GM12891 (cell line): ENCODE data around the gene OSTN.
A peak's percentile ranks its signal among the peaks of the same experiment; 100 is the strongest.
"Not testable (repeated sequence)": the region's sequence is repeated elsewhere in the genome, so short reads cannot be mapped to it uniquely, and the experiment has no call there.

Experiments
- DNase-seq: peaks from one replicate; pipeline ENCODE4 v3.0.0; 2011; ENCODE audit warnings: low spot score; ENCODE audit not compliant: insufficient read length
- FAIRE-seq: peaks from 2 replicates; lab custom pipeline; 2011; peaks lifted over from hg19 to GRCh38; lab: Jason Lieb, UNC
- PAX5 ChIP-seq: IDR thresholded peaks from 2 replicates; pipeline ENCODE4 v1.6.1; 2011; ENCODE audit warnings: low read length, moderate library complexity, mild to moderate bottlenecking; ENCODE audit not compliant: insufficient read depth, severe bottlenecking
- POLR2A ChIP-seq: IDR thresholded peaks from 2 replicates; pipeline ENCODE4 v1.6.1; 2011; ENCODE audit warnings: low read depth, low read length, control low read depth
- POLR2AphosphoS5 ChIP-seq: IDR thresholded peaks from 2 replicates; pipeline ENCODE4 v1.6.1; 2011; ENCODE audit warnings: low read depth, low read length, control low read depth
- POU2F2 ChIP-seq: IDR thresholded peaks from 2 replicates; pipeline ENCODE4 v1.6.1; 2011; ENCODE audit warnings: low read depth, mild to moderate bottlenecking, control low read depth, low read length, moderate library complexity
- SPI1 ChIP-seq: IDR thresholded peaks from 2 replicates; pipeline ENCODE4 v1.6.1; 2011; ENCODE audit warnings: low read depth, low read length, control low read depth
- TAF1 ChIP-seq: IDR thresholded peaks from 2 replicates; pipeline ENCODE4 v1.6.1; 2011; ENCODE audit warnings: low read depth, low read length, control low read depth

Gene OSTN

DNA sequence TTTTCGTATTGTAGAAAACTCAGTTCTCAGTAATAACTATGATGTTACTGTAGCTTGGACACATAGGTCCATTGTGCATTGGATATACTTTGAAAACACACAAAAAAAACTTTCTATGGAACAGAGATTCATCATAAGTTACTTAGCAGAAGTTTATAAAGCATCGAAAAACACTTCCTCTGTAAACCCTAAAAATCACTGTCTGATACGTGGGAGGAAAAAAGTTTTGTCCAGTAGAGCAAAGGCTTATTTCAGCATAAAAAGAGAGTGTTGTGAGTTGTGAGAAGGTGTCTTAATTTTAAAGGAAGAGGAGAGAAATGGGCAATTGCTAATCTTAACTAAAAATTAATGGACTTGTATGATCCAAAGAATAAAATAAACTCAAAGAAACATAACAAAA, 64.8 kb downstream of the OSTN start:
- TF ChIP-seq SPI1 (0 out of 2 replicates have a peak, but pooled peaks have one; percentile 22), PAX5 (no peak)
- FAIRE-seq (peak; percentile 16), DNase-seq (no peak)

DNA sequence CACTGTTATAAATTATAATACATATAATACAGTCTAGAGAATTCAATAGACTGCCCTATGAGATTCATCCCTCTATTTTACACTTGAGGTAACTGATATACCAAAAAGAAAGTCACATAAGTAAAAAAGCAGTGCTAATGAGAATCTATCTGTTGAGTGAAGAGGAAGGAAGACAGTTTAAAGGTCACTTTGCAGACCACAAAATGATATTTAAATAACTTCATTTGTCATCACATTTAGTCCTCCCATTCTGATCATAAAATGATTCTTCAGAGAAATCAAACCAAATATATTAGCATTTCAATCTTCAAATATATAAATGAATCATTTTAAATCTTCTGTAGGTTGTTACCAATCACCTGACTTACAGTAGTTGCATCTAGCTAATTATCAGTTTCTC, 69.7 kb downstream of the OSTN start:
- FAIRE-seq (no peak), DNase-seq (no peak)
- TF ChIP-seq TAF1 (no peak), POU2F2 (no peak), POLR2AphosphoS5 (no peak), POLR2A (no peak), PAX5 (no peak), SPI1 (no peak)

DNA sequence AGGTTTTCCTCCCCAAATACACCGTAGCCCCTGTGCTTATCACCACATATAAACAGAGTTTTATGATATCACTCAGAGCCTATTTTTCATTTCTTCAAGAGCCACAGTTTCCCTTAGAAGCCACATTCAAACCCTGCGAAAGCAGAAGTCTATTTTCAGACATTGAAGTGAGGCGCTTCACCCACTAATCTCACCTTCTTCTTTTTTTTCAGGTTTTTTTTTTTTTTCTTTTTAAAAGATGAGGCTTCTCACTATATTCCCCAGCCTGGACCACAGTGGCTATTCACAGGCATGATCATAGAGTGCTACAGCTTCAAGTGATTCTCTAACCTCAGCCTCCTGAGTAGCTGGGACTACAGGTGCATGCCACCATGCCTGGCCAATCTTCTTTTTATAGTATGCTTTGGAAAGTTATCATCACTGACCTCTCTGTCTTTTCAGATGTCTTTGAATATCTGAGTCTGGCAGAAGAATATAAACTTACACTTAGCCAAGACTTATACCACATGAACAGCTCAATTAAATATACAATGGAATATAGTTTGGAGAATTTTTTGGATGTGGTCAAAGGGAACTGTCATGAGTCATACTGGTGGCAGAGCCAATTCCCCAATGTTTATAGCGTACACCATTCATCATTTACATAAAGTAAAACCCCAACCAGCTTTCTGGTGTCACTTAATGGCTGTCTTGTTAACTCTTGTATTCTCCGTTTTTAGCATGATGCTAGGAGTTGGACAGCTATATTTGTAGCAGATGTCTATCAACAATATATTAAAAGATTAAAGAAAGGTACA, 70.4 kb downstream of the OSTN start:
- TF ChIP-seq TAF1: no peak
- peak; percentile 69 for TF ChIP-seq SPI1
- no peak for TF ChIP-seq POLR2AphosphoS5
- TF ChIP-seq POU2F2: no peak
- TF ChIP-seq PAX5: no peak
- TF ChIP-seq POLR2A: no peak
- DNase-seq (no peak), FAIRE-seq (peak; percentile 59)

DNA sequence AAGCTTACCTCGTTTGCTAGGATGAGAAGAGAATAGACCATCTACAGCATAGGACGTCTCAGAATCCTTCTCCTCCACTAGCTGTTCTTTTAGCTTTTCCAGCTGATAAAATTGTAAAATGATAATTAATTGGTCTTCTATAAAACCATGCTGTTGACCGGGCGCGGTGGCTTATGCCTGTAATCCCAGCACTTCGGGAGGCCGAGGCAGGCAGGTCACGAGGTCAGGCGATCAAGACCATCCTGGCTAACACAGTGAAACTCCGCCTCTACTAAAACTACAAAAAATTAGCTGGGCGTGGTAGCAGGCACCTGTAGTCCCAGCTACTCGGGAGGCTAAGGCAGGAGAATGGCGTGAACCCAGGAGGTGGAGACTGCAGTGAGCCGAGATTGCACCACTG, 76.2 kb downstream of the OSTN start:
- FAIRE-seq, DNase-seq: not testable (repeated sequence)

DNA sequence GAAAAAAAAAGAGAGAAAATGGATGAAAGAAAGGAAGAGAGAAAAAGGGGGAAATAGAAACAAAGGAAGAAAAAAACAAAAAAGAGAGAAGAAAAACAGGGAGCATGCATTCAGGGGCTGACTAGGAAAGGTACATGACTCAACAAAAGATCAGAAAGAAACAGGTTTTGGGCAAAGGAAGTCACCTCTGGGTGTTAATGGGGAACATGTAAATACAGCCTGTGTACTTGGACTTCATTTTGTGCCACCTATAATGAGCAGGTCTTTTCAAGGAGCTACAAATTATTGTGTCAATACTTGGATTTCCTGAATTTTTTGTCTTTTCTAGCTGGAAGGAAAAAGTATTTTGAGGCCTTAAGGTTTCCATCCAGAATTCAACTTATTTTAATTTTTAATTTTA, 76.7 kb downstream of the OSTN start:
- no peak for DNase-seq

DNA sequence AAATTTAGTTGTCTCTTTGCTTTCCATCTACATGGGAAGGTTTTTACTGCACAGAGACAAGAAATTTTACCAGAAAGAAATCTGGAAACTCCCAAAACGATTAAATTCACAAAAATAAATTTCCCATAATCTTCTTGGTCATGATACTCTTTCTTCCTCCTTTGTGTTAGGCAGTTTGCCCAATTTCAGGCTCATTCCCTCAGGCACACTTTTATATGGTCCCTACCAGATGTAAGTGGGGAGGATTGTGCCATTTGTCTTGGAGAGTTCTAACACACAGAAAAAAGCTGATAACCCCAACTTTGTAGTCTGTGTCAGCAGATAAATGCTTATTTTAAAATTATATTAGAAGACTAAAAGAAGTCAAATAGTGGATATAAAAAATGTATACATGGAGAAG, 81.1 kb downstream of the OSTN start:
- DNase-seq (no peak), FAIRE-seq (no peak)
- no peak for TF ChIP-seq SPI1
- no peak for TF ChIP-seq POLR2A
- no peak for TF ChIP-seq TAF1
- TF ChIP-seq PAX5: no peak
- TF ChIP-seq POLR2AphosphoS5: no peak
- no peak for TF ChIP-seq POU2F2

More for the DNA sequence above, 76.7 kb downstream of the OSTN start:
- TF ChIP-seq POLR2AphosphoS5 (no peak), PAX5 (no peak), TAF1 (no peak), POLR2A (no peak), SPI1 (no peak), POU2F2 (no peak)
- FAIRE-seq: no peak

DNA sequence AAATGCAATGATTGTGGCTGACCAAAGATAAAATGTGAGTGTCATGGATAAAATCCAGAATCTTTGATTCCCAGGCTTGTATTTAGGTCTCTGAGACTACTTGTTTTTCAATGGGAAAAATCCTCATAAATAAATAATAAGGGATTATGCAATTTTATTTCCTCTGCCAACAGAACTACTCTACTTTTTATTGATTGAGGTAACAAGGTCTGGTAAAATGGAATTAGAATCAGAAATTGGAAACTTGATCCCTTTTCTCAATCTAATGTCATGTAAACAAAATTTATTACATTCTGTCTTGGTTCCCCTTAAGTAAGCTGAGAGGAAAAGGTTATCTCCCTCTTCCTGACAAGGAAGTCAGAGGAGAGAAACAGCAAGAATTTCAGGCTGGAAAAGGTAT, 81.8 kb downstream of the OSTN start:
- no peak for TF ChIP-seq PAX5
- TF ChIP-seq POU2F2: no peak
- no peak for TF ChIP-seq POLR2A
- no peak for TF ChIP-seq POLR2AphosphoS5
- TF ChIP-seq SPI1: no peak
- TF ChIP-seq TAF1: no peak
- DNase-seq (no peak), FAIRE-seq (no peak)

DNA sequence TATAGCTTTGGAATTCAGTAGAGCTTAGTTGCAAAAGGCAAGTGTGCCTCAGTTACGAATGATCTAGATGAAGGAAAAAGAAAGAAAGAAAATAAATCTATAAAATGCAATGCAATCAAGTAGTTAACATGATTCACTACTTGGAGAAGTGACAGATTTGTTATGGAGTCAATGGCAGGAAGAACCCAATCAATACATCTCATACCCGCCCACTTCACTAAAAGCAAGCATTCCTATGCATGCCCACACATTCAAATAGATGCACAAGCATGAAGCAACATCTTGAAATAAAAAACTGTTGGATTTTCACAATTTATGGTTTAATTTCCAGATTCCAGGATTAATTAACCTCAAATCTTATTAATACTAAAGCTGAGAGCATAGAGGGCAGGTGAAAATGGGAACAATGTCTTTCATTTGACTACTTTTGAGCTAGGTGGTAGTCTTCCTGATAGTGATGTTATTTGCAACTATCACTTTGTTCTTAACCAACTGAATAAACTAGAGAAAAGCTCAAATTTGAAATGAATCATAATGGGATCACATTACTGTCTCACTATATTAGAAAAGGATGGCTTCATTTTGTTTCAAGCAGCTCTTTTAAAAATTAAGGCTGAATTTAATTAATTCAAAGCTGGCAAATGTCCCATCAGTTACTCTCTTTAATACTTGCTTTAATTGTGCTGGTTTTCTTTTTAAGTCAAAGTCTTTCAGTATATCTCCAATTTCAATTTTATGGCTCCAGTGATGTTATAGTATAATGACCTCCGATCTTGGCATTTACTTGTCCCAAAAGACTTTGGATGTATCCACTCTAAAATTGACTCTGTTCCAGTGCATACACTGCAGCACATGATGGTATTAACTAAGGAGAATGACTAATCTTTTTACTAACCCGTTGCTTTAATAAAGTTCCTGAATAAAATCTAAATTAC, 83.5 kb downstream of the OSTN start:
- FAIRE-seq: no peak
- TF ChIP-seq TAF1 (no peak), POLR2AphosphoS5 (no peak), PAX5 (no peak), POU2F2 (no peak), SPI1 (no peak), POLR2A (no peak)
- no peak for DNase-seq

DNA sequence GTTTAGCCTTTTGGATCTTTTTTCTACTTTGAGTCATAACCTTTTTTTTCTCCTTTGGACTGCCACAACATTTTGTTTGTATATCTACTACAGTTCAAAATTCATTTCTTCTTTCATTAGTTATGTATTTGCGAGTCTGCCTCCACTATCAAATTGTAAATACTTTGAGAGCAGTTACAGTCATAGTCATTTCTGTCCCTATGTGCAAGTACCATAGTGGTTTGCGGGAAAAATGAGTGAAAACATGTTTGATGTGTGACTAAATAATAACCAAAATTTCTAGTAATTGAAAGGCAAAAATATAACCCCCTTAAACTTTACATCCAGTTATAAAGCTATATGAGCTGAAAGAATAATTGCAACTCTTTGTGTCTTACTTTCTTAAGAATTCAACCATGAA, 84.4 kb downstream of the OSTN start:
- TF ChIP-seq POLR2A (no peak), POU2F2 (no peak), POLR2AphosphoS5 (no peak), SPI1 (no peak), PAX5 (no peak), TAF1 (no peak)
- no peak for DNase-seq
- FAIRE-seq: no peak
